Stimulated activated naive CD4-positive, alpha-beta T cell treated with Interleukin-2 at 50 U/mL for 16 hours (primary cell): ENCODE data around the gene AFF2.

Experiments used
- DNase-seq: peaks from one replicate; lab custom pipeline; 2025; lab: John Stamatoyannopoulos, UW

AFF2 gene

DNA sequence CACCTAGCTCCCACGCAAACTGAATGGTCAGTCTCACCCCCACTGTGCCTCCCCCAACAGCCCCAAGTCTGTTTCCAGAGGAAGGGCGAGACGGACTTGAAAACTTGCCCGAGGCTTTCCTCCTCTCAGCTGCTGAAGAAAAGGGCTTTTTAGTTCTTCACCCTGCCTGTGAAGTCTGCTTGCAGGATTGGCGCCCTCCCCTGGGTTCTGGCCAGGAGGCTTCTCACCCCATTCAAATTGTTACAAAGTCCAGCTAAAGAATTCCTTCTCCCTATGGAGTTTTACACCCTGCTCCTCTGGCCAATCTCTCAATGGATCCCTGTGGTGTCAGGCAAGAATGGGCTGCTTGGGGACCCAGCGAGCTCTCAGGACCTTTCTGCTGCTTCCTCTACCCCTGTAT is 241.0 kb downstream of the AFF2 start:
- DNase-seq: no peak

DNA sequence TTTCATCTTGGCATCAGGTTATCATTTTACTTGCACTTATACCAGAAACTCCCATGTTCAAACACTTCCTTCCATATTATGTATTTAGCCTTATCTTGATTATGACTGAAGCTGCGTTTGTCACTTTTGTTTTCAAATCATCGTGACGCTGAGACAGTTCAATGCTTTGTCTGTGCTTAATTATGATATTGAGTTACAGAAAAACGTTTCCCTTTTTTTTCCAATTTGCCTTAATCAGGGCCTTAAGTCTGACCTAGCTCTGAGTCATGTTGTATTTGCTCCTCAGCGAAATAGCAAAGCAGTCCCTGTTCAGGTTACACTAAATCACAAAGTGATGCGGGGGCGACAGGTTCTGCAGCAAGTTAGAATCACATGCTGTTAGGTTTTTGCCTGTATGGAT is 254.7 kb downstream of the AFF2 start:
- no peak for DNase-seq

DNA sequence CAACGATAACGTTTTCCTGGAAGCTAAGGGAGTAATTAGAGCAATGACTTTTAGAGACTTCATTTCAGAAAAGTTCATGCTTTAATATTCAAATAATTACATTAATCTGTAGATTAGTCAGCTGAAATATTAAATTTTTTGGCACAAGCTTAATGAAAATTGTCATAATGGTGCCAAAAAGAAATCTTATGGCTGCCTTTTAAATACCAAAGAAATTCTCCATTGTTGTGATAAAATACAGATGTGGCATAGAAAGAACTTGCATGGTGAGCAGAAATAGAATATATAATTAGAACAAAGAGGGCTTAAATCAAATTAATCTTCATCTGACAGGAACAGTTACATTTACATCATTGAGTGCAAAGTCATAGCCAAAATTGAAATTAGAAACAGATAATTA is 263.5 kb downstream of the AFF2 start:
- no peak for DNase-seq

DNA sequence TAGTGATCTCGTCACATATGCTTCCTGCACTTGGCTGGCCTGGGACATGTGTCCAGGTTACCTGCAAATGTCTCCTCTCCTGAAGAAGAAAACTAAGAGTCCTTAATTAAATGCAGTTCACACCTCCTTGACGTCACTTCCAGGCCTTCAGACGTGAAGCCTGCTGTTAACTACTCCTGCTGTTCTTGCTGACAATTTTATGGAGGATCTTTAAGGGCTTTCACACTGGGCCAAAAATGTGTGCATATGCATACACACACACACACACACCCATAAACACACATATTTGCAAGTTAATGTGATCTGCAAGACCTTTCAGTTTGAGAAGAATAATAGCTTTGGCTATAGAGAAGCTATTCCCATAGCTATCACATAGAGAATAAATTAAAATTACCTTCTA is 267.9 kb downstream of the AFF2 start:
- DNase-seq: no peak

DNA sequence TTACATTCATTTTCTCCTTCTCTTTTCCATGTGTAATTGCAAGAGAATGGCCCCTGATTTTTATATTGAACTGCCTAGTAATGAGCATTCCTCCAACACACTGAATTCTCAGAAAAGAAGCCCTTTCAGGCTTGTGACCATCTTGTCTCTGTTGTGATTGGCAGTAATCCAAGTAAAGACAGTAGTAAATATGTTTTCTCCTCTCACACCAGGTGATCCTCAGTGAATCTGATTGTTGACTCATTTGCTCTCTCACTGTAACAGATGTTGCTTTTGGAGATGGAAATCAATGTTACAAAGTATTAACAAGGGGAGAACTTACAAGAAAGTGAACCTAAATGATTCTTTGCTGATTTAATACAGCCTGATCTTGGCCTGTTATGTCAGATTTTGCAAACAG is 271.0 kb downstream of the AFF2 start:
- DNase-seq: no peak

DNA sequence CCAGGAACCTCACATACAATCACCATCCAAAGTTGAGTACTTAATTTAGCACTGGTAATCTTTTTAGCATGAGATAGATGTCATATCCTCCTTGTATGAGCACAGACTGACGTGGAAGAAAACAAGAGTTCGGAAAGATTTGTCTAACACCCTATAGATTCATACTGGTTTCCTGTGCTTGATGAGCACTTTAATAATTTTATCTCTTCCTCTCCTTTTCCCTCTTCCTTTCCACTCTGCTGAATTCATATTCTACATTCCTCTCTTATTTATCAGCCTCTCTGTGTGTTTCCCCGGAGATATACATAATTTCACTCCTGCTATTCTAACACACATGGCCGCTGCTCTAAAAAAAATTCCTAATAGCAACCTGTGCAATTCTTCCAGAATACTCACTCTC is 273.9 kb downstream of the AFF2 start:
- DNase-seq: no peak

DNA sequence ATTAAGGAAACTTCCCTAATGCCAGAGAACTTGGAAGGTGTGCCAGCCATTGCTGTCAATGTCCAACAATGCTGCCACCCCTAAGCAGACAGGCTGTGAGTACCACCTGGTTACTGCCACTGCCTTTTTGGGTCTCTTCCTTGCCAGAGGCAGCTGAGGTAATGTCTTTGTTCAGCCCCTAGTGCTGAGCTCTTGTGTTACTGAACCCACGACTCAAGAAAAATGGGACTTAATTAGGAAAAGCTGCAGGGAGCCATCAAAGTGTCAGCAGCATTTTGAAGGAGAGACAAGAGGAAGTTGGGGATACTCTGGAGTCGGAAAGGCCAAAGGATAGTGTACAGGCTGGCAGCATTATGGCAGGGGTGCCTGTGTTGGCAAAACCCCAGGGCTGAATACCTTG is 283.7 kb downstream of the AFF2 start:
- DNase-seq: no peak

DNA sequence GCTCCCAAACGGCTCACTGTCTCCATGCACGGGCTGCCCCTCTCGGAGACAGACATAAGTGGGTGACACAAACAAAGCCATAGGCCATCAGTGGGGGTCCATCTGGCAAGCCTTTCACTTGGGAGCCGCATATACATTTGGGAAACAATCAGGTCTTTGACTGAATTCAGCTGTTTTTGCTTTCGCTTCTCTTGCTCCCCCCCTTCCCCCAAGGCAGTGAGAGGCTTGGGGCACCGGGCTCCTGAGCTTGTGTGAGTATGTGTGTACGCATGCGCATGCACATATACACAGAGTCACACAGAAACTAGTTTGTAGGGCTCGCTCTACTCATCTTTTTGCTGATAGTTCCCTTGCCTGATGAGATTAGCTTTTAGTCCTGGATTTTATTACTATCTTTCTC is 284.4 kb downstream of the AFF2 start:
- no peak for DNase-seq

DNA sequence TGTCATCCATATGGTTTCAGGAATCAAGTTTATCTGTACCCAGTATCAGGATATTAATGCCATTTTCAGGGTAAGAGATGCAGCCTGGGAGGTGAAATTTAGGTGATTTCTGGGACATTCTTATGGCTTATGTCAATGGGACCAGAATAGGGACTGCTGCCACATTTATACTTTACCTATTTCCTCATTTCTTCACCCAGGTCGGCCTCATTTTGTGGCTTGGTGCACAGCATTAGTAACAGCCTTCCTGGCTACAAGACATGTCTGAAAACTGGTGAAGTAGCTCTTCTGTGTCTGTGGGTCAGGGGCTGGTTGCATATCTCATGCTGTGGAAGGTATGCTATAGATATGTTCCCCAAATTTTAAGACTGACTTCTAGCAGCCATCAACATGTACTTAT is 284.8 kb downstream of the AFF2 start:
- no peak for DNase-seq

DNA sequence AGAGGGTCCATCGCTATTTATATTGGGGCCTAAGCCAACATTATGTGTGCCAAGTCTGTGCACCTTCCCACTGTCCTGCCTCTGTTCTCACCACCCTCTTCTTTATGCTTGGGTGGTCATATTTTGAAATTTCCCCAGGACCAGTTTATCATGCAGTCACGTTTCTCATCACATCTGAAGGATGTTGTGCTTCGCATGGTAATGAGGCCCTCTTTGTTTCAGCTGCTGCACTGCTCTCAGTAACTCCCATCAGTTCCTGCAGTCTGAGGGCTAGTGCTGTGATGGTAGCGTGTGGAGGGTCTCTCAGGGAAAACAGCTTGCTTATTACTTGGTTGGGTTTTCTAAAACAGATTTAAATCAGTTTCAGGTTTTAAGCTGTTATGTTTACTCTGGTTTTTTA is 288.0 kb downstream of the AFF2 start:
- no peak for DNase-seq

DNA sequence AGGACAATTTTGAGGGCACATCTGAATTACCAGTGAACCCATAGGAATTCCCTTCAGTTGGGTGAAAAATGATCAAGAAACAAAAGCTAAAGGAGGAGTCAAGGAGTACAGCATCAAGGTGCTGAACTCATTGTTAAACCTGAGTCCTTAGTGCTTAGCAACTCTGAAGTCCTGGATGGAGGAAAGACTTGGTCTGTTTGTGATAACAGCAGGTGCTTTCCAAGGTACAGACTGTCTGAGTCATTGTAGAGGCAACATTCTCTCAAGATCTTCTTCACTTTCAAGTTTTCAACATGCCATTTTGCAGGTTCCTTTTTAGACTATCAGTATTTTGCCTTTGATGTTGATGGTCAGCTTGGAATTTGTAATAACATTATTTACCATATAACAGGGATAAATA is 293.9 kb downstream of the AFF2 start:
- no peak for DNase-seq

DNA sequence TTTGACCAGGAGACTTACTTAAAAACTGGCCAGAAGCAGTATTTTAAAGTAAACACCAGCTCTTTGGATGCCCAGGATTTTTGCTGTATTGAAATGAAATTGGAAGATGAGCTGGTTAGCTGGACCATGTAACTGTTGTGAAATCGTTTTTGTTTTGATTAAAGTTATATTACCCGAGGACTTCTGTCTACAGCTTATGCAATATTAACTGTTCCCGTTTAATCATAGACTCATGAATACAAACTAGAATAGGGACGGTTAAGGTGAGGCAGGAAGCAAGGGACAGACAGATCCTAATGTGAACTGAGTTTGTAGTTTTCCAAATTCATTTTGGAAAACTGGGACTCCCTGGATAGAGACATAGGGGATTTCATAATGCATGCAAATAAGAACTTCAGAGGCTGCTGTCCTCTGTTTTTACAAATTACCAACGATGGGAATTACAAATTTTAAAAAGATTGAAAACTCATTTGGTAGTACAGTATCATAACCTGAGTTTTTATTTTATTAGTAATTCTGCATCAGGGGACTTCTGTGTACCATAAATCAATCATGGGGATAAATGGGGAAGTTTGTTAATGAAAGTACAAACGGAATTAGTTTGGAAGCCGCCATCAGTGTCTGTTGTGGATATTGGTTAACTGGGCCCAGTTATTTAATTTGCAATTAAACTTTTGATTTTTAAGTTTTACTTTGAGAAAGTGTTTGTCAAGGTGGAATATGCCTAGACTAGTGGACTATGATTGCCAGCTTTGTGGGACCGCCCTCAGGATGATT is 304.4 kb downstream of the AFF2 start:
- DNase-seq: no peak

DNA sequence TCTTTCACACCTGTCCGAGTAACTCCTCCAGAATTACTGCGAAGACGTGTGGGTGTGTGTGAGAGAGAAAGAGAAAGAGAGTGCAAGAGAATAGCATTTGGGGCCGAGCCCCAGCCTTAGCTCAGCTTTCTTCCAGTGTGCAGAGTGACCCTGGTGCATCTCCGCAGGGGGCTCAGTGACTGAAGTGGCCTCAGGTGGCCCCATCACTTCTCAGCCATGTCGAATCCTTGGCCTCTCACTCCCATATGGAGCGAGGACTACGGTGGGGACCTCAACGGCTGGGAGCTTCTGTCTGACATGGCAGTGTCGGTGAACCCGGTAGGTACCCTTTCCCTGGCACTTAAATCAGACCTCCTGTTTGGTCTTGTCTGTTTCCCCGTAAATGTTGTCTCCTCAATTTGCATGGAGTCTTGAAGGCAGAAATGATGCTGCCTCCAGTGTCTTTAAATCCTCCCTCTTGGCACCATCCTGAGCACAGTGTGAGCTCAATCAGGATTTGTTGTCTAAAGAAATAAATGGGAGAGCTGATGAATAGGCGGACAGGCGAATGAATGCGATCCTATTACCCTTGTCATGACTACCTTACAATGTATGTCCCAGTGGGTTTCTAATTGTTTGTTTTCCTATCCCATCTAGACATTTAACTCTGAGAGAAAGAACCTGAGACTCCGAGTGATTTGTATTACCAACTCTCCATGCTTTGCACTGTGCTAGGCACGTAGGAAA is 305.9 kb downstream of the AFF2 start:
- no peak for DNase-seq

DNA sequence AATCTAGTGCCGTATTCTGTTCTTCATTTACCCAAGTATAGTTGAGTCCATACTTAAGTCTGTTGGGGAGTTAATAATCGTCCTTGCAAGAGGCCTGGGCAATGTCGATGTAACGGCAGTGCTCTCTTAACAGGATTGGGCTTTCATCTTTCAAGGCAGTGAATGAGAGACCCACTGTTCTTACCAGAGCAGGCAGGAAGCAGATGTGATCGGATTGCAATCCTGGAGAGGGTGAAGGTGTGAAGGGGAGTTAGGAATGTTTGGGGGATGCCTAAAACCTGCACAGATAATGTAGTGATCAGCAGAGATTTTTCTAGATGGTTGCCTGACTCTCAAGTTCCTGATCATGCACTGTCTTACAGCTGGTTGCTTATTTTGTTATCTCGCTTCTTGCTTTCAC is 308.4 kb downstream of the AFF2 start:
- no peak for DNase-seq

DNA sequence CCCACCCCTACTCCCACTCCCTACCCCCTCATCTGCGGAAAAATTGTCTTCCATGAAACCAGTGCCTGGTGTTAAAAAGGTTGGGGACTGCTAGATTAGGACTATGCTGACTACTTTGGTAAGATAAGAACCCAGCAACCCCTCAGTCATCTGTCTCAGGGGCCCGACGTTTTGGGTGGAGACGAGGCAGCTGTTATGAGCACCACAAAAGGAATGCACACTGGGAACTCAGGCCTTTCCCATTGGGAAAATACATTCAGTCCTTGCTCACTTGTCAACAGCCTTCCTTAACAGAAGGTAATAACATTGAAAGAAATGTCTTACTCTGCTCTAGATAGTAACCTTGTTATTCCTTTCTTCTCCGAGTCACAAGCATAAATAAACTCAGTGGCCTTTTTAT is 310.8 kb downstream of the AFF2 start:
- no peak for DNase-seq

DNA sequence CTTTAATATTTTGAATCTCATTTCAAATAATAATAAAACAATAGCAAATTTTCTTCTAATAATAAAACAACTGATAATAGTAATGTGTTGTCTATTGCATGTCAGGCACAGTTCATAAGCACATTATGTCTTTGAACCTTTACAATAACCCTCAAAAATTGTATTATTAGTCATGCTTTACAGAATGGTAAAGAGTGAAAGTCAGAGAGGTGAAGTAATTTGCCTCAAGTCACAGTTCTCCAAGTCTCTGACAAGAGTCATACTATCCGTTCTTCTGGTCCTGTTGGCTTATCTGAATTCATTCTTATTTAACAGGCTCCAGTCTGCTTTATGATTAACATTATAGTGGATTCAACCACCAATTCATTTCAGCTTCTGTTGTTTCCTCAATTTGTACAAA is 313.0 kb downstream of the AFF2 start:
- DNase-seq: no peak

DNA sequence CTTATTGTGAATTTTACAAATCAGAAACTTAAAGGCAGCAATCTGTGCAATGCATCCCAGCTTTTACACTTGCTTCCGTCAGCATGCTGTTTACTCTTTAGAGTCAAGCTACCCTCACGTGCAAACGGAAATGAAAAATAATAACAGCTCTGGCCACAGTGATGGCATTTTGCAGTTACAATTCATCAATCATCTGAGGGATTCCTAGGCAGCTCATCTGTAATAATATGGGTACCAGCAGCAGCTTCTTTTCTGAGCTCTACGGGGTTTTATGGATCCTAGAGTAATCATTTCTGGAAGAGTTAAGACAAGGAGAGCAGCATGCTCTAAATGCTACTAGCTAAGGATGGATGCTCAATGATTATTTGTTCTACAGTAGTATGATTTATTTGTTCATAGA is 313.6 kb downstream of the AFF2 start:
- no peak for DNase-seq

DNA sequence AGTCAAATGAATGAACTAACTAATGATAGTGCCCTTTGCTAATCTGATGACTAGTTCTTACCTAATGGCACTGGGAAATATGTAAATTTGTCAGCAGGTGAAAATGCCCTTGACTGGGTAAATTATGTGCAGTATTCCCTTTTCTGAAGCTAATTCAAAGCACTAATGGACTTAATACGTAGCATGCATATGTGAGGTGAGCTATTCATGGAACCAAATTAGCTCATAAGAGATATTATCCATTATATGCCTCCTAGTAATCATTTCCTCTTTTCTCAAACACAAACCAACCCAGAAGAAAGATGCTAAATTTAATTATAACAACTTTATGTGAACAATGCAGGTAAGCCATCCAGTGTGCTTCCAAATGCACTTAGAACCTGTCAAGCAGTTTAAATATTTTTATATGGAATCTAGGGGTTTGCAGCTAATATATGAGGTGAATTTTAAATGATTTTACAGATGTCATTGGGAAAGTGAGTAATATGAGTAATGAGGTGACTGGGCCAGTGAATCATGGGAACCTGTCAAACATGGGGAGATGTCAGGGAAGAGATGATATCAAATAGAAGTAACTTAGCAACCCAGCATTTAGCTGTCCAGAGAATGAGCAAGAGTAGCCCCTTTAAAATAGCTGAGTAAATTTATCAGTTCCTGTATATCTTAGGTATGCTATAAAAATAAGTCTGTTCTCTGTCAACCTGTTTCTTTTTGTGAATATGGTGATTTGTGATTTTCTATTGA is 315.0 kb downstream of the AFF2 start:
- no peak for DNase-seq

DNA sequence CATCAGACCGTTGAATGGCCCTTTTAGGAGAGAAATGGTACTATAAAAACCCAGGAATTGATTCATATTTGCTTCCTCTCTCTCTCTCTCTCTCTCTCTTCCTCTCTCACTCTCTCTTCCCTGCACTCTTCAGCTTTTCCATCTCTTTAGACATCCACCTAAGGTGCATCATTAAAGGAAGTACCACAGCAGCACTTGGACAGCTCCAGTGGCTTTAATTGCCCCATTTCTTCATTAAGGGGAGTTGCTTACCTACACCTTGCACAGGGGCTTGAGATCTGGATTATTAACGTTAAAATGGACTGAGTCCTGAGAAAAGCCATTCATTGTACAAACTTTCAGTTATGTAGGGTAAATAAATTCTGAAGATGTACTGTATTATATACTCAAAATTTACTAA is 323.6 kb downstream of the AFF2 start:
- DNase-seq: no peak

DNA sequence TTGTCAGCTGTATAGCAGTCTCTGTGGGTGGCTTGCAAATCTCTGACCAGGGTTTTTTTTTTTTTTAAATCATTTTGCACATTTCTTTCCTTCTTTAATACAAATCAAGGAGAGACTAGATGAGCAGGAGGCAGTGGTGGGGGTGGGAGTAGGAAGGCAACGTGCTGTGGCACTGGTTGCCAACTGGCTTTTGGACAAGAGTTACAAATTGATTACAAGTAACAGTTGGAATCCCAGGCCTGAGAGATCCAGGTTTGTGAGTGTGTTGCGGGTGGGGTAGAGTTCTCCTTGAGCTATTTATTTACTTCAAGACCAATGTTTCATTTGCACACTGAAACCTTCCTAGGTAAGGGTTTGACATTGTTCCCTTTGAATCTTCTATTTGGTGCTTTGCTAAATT is 325.3 kb downstream of the AFF2 start:
- no peak for DNase-seq

DNA sequence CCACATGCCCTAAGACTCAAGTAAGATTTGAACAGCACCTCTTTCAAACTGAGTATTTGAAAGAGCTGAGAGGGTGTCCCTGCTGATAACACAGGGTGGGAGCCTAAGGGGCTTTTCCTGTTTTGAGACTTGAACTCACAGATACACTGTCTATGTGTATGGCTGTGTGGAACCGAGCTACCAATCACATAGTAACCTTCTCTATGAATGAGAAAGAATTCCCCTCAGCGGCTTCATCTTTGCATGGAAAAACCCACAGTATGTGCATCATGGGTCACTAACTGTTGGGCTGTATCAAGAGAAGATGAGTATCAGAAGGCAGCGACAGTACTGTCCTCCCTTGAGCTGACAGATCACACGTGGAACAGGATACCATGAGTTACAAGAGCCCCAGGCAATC is 336.3 kb downstream of the AFF2 start:
- no peak for DNase-seq

DNA sequence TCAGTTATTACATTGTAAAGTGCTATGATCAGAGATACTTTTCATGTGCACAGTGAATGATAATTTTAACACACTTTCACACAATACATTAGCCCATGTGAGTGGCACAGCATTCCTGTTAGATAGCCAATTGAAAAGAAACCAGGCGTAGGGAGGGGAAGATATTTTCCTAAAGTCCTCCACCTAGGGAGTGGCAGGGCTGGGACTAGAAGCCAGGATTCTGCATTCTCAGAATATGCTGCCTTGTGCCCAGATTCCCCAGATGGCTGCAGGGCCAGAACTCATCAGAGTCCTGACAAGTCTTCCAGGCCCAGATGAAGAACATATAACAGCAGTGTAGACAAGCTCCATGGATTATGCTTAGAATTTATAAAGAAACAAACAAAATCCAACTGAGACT is 350.2 kb downstream of the AFF2 start:
- no peak for DNase-seq

DNA sequence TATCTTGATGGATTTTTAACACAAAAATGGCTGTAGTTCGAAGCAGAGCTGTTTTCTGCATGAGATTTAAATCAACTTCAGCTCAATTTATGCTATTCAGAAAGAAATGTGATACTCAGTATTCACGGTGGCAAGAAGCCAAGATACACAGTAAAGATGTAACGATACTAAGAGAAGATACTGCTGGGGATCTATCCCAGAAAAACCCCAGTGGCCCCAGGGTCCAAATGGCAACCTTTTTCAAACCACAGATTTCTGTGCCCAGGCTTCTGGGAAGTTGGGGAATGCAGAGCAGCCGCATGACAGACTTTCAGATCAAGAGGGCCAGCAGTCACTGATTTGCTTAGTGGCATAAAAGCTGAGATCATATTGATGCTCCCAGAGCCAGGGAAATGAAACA is 353.9 kb downstream of the AFF2 start:
- DNase-seq: no peak
